ENCODE results near the gene AKT2.

AKT2 gene

DNA sequence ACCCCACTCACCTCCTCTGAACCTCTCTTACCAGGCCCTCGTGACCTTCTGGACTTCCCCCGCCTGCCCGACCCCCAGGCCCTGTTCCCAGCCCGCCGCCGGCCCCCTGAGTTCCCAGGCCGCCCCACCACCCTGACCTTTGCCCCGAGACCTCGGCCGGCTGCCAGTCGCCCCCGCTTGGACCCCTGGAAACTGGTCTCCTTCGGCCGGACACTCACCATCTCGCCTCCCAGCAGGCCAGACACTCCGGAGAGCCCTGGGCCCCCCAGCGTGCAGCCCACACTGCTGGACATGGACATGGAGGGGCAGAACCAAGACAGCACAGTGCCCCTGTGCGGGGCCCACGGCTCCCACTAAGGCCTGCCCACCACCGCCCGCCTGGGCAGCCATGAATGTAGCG is 70.2 kb downstream of the AKT2 start:
- no peaks in the 10 kb centered on the region for H3K79me2 ChIP-seq (ENCODE audit: insufficient read depth, low read length)

DNA sequence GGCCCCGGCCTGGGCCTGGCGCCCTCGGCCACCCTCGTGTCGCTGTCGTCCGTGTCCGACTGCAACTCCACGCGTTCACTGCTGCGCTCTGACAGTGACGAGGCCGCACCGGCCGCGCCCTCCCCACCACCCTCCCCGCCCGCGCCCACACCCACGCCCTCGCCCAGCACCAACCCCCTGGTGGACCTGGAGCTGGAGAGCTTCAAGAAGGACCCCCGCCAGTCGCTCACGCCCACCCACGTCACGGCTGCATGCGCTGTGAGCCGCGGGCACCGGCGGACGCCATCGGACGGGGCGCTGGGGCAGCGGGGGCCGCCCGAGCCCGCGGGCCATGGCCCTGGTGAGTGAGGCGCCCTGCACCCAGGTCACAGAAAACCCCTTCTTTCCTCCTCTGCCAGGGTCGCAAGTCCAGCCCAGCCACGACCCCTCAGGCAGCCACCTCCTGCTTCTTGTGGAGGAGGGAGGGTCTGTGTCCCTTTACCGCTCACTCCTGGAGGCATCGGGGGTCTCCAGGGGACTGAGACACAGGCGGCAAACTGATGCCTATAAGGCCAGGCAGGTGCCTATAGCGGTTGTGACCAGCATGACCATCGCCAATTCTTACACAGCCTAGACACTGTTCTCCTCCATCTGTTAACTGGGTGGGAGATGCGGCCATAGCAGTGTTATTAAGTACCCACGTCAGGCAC is 71.1 kb downstream of the AKT2 start:
- H3K9me3 ChIP-seq (ENCODE audit: insufficient read depth, low read length) = no peaks in the 10 kb centered on the region
- no peak overlapping the region for H2AFZ ChIP-seq (ENCODE audit: low read depth, low read length, severe bottlenecking)
- H3K9ac ChIP-seq (ENCODE audit: low read length) = no peak overlapping the region
- H3K4me3 ChIP-seq (ENCODE audit: insufficient read depth, low read length, poor library complexity, severe bottlenecking) = no peak overlapping the region
- TF ChIP-seq EZH2phosphoT487 (conservative IDR thresholded peaks at IDR 0.05; ENCODE audit: low read length) = no peak
- TF ChIP-seq, protein P1, sequence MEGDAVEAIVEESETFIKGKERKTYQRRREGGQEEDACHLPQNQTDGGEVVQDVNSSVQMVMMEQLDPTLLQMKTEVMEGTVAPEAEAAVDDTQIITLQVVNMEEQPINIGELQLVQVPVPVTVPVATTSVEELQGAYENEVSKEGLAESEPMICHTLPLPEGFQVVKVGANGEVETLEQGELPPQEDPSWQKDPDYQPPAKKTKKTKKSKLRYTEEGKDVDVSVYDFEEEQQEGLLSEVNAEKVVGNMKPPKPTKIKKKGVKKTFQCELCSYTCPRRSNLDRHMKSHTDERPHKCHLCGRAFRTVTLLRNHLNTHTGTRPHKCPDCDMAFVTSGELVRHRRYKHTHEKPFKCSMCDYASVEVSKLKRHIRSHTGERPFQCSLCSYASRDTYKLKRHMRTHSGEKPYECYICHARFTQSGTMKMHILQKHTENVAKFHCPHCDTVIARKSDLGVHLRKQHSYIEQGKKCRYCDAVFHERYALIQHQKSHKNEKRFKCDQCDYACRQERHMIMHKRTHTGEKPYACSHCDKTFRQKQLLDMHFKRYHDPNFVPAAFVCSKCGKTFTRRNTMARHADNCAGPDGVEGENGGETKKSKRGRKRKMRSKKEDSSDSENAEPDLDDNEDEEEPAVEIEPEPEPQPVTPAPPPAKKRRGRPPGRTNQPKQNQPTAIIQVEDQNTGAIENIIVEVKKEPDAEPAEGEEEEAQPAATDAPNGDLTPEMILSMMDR (IDR thresholded peaks at IDR 0.05; ENCODE audit: insufficient read depth, low read length, poor library complexity, severe bottlenecking) = no peak
- H3K27me3 ChIP-seq (ENCODE audit: low read length) = no peaks in the 10 kb centered on the region
- H3F3A ChIP-seq (ENCODE audit: insufficient read depth) = no peaks in the 10 kb centered on the region
- H3K36me3 ChIP-seq (ENCODE audit: low read length) = no peaks in the 10 kb centered on the region
- no peaks in the 10 kb centered on the region for H4K20me1 ChIP-seq (ENCODE audit: low read depth, low read length)
- no peaks in the 10 kb centered on the region for H3K9me2 ChIP-seq (replicated peaks; ENCODE audit: insufficient read depth, low read length)
- no peaks in the 10 kb centered on the region for H3K79me2 ChIP-seq (ENCODE audit: insufficient read depth, low read length)
- H3K27ac ChIP-seq (ENCODE audit: low read depth, low read length) = no peak overlapping the region
- no peak overlapping the region for H3K4me2 ChIP-seq (ENCODE audit: low read depth, low read length, poor library complexity, severe bottlenecking)

More for the DNA sequence above, 70.2 kb downstream of the AKT2 start:
- Histone ChIP-seq H3K4me2 (ENCODE audit: low read depth, low read length, poor library complexity, severe bottlenecking) (no peak overlapping the region), H3K9me2 (replicated peaks; ENCODE audit: insufficient read depth, low read length) (no peaks in the 10 kb centered on the region), H3K4me3 (ENCODE audit: insufficient read depth, low read length, poor library complexity, severe bottlenecking) (no peak overlapping the region), H3K27me3 (ENCODE audit: low read length) (no peaks in the 10 kb centered on the region), H3F3A (ENCODE audit: insufficient read depth) (no peaks in the 10 kb centered on the region), H2AFZ (ENCODE audit: low read depth, low read length, severe bottlenecking) (no peak overlapping the region), H3K9me3 (ENCODE audit: insufficient read depth, low read length) (no peaks in the 10 kb centered on the region), H4K20me1 (ENCODE audit: low read depth, low read length) (no peaks in the 10 kb centered on the region), H3K27ac (ENCODE audit: low read depth, low read length) (no peak overlapping the region), H3K36me3 (ENCODE audit: low read length) (no peaks in the 10 kb centered on the region), H3K9ac (ENCODE audit: low read length) (no peak overlapping the region)
- TF ChIP-seq EZH2phosphoT487 (conservative IDR thresholded peaks at IDR 0.05; ENCODE audit: low read length) = no peak
- TF ChIP-seq, protein P1 (IDR thresholded peaks at IDR 0.05; ENCODE audit: insufficient read depth, low read length, poor library complexity, severe bottlenecking) = no peak

DNA sequence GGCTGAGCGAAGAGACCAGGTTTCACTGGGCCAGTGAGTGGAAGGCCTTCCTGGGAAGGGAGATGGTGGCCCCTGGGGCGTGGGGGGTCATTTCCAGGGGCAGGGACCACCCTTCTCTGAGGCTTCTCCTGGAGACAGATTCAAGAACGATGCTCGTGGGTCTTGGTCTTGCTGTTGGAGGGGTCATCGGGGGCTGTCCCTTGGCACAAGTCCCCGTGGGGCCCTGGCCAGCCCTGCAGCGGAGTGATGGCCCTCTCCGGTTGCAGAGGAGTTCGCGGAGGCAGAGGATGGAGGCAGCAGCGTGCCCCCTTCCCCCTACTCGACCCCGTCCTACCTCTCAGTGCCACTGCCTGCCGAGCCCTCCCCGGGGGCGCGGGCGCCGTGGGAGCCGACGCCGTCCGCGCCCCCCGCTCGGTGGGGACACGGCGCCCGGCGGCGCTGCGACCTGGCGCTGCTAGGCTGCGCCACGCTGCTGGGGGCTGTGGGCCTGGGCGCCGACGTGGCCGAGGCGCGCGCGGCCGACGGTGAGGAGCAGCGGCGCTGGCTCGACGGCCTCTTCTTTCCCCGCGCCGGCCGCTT is 71.8 kb downstream of the AKT2 start:
- TF ChIP-seq, protein P1 (IDR thresholded peaks at IDR 0.05; ENCODE audit: insufficient read depth, low read length, poor library complexity, severe bottlenecking) = no peak
- no peak for TF ChIP-seq EZH2phosphoT487 (conservative IDR thresholded peaks at IDR 0.05; ENCODE audit: low read length)
- Histone ChIP-seq H3K27ac (ENCODE audit: low read depth, low read length) (no peak overlapping the region), H3F3A (ENCODE audit: insufficient read depth) (no peaks in the 10 kb centered on the region), H3K9me2 (replicated peaks; ENCODE audit: insufficient read depth, low read length) (no peaks in the 10 kb centered on the region), H3K9me3 (ENCODE audit: insufficient read depth, low read length) (no peaks in the 10 kb centered on the region), H3K79me2 (ENCODE audit: insufficient read depth, low read length) (no peaks in the 10 kb centered on the region), H3K36me3 (ENCODE audit: low read length) (no peaks in the 10 kb centered on the region), H3K9ac (ENCODE audit: low read length) (no peak overlapping the region), H3K4me3 (ENCODE audit: insufficient read depth, low read length, poor library complexity, severe bottlenecking) (no peak overlapping the region), H3K4me2 (ENCODE audit: low read depth, low read length, poor library complexity, severe bottlenecking) (no peak overlapping the region), H4K20me1 (ENCODE audit: low read depth, low read length) (no peaks in the 10 kb centered on the region), H2AFZ (ENCODE audit: low read depth, low read length, severe bottlenecking) (no peak overlapping the region), H3K27me3 (ENCODE audit: low read length) (no peaks in the 10 kb centered on the region)

All from SU-DHL-6 (cell line).